H1 (cell line): ENCODE results near the gene UBC. TPM values are rescaled to one million over a fixed set of nuclear protein-coding genes. Genes with fewer than 3 reads are reported as not detected.

Experiments used
- polyA plus RNA-seq, 7 experiments: library from polyadenylated mRNA; depleted of rRNA in 3 of 7; stranded (reverse) in 5 of 7; unstranded in 2 of 7; fragments of >200 nt in 5 of 7; fragments of 200-250 nt in 2 of 7; gene quantifications; 1 replicate in 5 of 7; 2 replicates in 1 of 7; 4 replicates in 1 of 7; pipeline versions ENCODE4 v1.2.1 to v1.2.3, GENCODE V29; 2011 to 2013; ENCODE audit warnings: missing spikeins in 2 of 7, mixed read lengths in 2 of 7
- total RNA-seq: library from RNA; stranded (reverse); fragmentation: NEBNext Ultra II Directional; extraction: Animal tissue kit (Norgen Biotek cat#: 25700); gene quantifications from 2 replicates; pipeline ENCODE4 v1.2.1, GENCODE V29; 2021
- TF ChIP-seq, protein P1 (sequence below): fragments of 300-600 bp; sonication (generic); IDR thresholded peaks from 2 replicates; pipeline ENCODE4 v1.7.1; 2012; ENCODE audit warnings: low read length, moderate library complexity, mild to moderate bottlenecking, inconsistent platforms; ENCODE audit not compliant: insufficient replicate concordance

The UBC gene
- total and polyA plus RNA-seq, 2 of the 8 experiments (the other 6 are each of a cell fraction or from before 2014, with no cell fraction given): 559 to 749 TPM

DNA sequence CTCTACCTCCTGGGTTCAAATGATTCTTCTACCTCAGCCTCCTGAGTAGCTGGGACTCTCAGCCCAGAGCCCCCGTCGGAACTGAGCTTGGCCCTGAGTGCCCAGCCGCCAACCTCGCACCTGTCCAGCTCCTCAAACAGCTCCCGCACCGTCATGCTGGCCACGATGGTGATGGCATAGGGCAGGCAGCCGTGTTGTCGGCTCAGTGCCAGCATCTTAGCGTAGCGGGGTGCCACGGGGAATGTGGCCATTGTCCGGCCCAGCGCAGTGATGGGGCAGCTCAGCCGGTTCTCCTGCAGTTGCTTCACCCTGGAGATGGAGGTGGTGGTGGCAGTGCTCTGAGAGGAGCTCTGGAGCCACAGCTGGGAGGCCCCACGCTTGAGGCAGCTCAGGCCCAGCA lies 42.1 kb upstream of the UBC start (continued):
- TF ChIP-seq, protein P1, sequence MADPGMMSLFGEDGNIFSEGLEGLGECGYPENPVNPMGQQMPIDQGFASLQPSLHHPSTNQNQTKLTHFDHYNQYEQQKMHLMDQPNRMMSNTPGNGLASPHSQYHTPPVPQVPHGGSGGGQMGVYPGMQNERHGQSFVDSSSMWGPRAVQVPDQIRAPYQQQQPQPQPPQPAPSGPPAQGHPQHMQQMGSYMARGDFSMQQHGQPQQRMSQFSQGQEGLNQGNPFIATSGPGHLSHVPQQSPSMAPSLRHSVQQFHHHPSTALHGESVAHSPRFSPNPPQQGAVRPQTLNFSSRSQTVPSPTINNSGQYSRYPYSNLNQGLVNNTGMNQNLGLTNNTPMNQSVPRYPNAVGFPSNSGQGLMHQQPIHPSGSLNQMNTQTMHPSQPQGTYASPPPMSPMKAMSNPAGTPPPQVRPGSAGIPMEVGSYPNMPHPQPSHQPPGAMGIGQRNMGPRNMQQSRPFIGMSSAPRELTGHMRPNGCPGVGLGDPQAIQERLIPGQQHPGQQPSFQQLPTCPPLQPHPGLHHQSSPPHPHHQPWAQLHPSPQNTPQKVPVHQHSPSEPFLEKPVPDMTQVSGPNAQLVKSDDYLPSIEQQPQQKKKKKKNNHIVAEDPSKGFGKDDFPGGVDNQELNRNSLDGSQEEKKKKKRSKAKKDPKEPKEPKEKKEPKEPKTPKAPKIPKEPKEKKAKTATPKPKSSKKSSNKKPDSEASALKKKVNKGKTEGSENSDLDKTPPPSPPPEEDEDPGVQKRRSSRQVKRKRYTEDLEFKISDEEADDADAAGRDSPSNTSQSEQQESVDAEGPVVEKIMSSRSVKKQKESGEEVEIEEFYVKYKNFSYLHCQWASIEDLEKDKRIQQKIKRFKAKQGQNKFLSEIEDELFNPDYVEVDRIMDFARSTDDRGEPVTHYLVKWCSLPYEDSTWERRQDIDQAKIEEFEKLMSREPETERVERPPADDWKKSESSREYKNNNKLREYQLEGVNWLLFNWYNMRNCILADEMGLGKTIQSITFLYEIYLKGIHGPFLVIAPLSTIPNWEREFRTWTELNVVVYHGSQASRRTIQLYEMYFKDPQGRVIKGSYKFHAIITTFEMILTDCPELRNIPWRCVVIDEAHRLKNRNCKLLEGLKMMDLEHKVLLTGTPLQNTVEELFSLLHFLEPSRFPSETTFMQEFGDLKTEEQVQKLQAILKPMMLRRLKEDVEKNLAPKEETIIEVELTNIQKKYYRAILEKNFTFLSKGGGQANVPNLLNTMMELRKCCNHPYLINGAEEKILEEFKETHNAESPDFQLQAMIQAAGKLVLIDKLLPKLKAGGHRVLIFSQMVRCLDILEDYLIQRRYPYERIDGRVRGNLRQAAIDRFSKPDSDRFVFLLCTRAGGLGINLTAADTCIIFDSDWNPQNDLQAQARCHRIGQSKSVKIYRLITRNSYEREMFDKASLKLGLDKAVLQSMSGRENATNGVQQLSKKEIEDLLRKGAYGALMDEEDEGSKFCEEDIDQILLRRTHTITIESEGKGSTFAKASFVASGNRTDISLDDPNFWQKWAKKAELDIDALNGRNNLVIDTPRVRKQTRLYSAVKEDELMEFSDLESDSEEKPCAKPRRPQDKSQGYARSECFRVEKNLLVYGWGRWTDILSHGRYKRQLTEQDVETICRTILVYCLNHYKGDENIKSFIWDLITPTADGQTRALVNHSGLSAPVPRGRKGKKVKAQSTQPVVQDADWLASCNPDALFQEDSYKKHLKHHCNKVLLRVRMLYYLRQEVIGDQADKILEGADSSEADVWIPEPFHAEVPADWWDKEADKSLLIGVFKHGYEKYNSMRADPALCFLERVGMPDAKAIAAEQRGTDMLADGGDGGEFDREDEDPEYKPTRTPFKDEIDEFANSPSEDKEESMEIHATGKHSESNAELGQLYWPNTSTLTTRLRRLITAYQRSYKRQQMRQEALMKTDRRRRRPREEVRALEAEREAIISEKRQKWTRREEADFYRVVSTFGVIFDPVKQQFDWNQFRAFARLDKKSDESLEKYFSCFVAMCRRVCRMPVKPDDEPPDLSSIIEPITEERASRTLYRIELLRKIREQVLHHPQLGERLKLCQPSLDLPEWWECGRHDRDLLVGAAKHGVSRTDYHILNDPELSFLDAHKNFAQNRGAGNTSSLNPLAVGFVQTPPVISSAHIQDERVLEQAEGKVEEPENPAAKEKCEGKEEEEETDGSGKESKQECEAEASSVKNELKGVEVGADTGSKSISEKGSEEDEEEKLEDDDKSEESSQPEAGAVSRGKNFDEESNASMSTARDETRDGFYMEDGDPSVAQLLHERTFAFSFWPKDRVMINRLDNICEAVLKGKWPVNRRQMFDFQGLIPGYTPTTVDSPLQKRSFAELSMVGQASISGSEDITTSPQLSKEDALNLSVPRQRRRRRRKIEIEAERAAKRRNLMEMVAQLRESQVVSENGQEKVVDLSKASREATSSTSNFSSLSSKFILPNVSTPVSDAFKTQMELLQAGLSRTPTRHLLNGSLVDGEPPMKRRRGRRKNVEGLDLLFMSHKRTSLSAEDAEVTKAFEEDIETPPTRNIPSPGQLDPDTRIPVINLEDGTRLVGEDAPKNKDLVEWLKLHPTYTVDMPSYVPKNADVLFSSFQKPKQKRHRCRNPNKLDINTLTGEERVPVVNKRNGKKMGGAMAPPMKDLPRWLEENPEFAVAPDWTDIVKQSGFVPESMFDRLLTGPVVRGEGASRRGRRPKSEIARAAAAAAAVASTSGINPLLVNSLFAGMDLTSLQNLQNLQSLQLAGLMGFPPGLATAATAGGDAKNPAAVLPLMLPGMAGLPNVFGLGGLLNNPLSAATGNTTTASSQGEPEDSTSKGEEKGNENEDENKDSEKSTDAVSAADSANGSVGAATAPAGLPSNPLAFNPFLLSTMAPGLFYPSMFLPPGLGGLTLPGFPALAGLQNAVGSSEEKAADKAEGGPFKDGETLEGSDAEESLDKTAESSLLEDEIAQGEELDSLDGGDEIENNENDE: no peak
